Activated naive CD8-positive, alpha-beta T cell treated with anti-CD3 and anti-CD28 coated beads, Interleukin-2, amount 50 U/mL, for 16 hours (primary cell): ENCODE measurements around the gene MYLK.

Experiments
- DNase-seq: peaks from one replicate; pipeline ENCODE4 v3.0.0-alpha.2; 2020; ENCODE audit warnings: low read depth, low spot score

MYLK gene

GRCh38 chr3:123679712-123680386, 204.3 kb downstream of the MYLK start:
- no peak for DNase-seq

GRCh38 chr3:123678108-123678511, 206.0 kb downstream of the MYLK start:
- no peak for DNase-seq

- no peak for DNase-seq
These were observed 211.5 kb downstream of the MYLK start for GRCh38 chr3:123672429-123673146.

- DNase-seq: no peak
These were observed 213.4 kb downstream of the MYLK start for GRCh38 chr3:123670743-123671142.

- no peak for DNase-seq
These were observed 215.2 kb downstream of the MYLK start for GRCh38 chr3:123668906-123669305.

GRCh38 chr3:123667784-123668183, 216.3 kb downstream of the MYLK start:
- no peak for DNase-seq

- no peak for DNase-seq
These were observed 219.4 kb downstream of the MYLK start for GRCh38 chr3:123664753-123665152.

- DNase-seq: no peak
These were observed 220.2 kb downstream of the MYLK start for GRCh38 chr3:123663977-123664376.

GRCh38 chr3:123661973-123662372, 222.2 kb downstream of the MYLK start:
- no peak for DNase-seq

- DNase-seq: no peak
These were observed 223.2 kb downstream of the MYLK start for GRCh38 chr3:123660900-123661299.

- no peak for DNase-seq
These were observed 223.9 kb downstream of the MYLK start for GRCh38 chr3:123660141-123660675.

GRCh38 chr3:123658852-123659206, 225.3 kb downstream of the MYLK start:
- DNase-seq: no peak

- DNase-seq: no peak
These were observed 225.8 kb downstream of the MYLK start for GRCh38 chr3:123658118-123658851.

- no peak for DNase-seq
These were observed 226.6 kb downstream of the MYLK start for GRCh38 chr3:123657568-123657967.

GRCh38 chr3:123657111-123657510, 227.0 kb downstream of the MYLK start:
- DNase-seq: no peak

- no peak for DNase-seq
These were observed 227.4 kb downstream of the MYLK start for GRCh38 chr3:123656691-123657090.

- DNase-seq: no peak
These were observed 227.9 kb downstream of the MYLK start for GRCh38 chr3:123656274-123656673.

GRCh38 chr3:123655400-123655799, 228.7 kb downstream of the MYLK start:
- no peak for DNase-seq

GRCh38 chr3:123653221-123653682, 230.9 kb downstream of the MYLK start:
- DNase-seq: no peak

- DNase-seq: no peak
These were observed 231.7 kb downstream of the MYLK start for GRCh38 chr3:123652342-123652984.

- DNase-seq: no peak
These were observed 232.4 kb downstream of the MYLK start for GRCh38 chr3:123651449-123652341.
